HT1080 (cell line): ENCODE results near the gene GRAP. TPM values are rescaled to one million over a fixed set of nuclear protein-coding genes. Genes with fewer than 3 reads are reported as not detected.
A peak's percentile ranks its signal among the peaks of the same experiment; 100 is the strongest.

Source experiments
- DNase-seq: peaks from one replicate; pipeline ENCODE4 v3.0.0-alpha.2; 2015; ENCODE audit warnings: low read depth
- total RNA-seq: library from RNA; depleted of rRNA; stranded (reverse); fragments of >200 nt; shearing (Covaris generic); gene quantifications from 2 replicates; pipeline ENCODE4 v1.2.3, GENCODE V29; 2014

The GRAP gene
- total RNA-seq, 1 experiment from 2014 or later = 0.11 TPM

DNA sequence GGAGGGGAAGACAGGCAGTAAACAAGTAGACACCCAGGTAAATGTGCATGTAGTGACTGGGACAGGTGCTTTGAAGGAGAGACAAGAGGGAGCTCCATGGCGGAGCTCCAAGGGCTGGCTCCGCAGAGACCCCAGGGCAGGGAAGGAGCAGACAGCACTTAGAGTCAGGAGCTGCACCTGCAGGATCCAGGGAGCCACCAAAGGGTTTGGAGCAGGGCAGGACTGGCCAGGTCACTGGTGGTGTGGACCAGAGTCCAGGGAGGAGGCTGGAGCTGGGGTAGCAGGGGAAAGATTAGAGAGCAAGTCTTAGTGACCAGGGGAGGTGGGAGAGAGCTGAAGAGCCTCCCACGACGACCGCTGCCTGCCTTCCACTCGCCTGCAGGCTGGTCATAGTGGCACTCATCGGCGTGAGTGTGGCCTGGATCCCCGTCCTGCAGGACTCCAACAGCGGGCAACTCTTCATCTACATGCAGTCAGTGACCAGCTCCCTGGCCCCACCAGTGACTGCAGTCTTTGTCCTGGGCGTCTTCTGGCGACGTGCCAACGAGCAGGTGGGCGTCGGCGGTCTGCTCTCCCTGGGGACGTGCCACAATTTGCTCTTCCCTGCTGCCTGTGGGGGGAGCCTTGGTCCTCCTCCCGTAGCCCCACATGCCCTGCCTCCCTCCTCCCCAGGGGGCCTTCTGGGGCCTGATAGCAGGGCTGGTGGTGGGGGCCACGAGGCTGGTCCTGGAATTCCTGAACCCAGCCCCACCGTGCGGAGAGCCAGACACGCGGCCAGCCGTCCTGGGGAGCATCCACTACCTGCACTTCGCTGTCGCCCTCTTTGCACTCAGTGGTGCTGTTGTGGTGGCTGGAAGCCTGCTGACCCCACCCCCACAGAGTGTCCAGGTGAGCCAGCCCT, 27.5 kb downstream of the GRAP start:
- no peak for DNase-seq

DNA sequence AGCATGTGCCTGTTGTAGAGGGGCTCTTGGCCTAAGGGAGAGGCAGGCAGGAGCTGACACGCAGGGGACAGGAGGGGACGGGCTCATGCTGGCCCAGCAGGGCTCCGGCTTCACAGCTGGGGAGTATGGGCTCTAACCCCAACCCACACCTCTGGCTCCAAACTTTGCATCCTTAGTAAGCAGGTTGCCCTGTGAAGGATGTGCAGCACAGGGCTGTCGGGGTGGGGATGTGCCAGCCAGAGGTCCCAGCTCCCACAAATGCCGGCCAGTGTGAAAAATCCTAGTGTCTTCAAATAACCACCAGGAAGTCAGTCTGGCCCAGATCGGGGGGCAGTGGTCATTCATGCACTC, 28.2 kb downstream of the GRAP start:
- DNase-seq = no peak

DNA sequence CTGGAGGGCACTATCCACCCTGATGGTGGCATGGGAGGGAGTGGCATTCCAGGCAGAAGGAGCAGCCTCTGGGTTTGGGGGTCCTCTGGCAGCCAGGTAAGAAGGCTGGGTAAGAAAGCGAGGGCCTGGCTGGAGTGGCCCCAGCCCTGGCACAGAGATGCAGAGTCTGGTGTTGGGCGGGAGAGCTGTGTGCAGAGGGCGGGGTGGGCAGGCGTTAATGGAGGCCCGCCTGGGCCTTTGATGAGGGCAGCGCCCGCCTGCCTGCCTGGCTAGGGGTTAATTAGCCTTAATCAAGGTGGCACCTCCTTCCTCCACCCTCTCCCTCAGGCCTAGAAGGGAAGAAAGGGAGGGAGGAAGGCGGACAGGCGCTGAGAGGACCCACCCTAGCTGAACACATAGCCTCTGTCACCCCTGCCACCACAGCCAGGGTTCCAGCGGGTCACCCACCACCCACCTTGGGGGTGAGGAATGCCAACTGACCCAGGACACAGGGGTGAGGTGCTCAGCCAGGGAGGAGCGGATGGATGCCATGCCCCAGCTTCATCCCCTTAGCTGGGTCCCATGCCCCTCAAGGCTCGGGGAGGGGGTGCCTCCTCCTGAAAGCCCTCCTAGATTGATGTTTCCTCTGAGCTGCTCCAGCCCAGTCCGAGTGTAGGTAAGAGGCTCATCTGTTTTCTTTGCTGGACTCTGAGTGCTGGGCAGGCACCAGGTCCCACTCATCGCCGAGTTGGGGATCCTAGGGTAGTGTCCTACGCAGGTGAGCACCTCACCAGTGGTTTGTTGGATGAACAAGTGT, 28.8 kb downstream of the GRAP start:
- DNase-seq = no peak

GRCh38 chr17:19017401-19017800, 29.4 kb downstream of the GRAP start:
- DNase-seq = no peak

GRCh38 chr17:19016881-19017280, 29.9 kb downstream of the GRAP start:
- no peak for DNase-seq

- no peak for DNase-seq
These were observed 30.5 kb downstream of the GRAP start for GRCh38 chr17:19016297-19016696.

DNA sequence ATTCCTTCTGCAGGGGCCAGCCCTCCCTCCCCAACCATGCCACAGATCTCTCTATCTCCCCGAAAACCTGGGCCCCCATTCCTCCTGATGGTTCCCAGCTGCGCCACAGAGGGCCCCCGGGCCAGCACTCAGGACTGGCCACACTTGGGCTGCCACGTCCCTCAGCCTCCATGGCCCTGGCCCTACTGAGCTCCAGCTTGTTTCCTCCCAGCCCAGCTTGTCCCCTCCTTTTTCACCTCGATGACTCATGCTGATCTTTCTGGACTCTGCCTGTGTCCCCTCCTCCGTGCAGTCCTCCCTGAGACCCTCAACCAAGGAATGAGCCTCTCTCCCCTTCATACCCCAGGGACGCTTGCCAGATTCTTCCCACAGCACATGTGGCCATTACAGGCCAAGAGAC, 31.3 kb downstream of the GRAP start:
- no peak for DNase-seq

GRCh38 chr17:19014628-19015215, 32.0 kb downstream of the GRAP start:
- DNase-seq = no peak

GRCh38 chr17:19013806-19014627, 32.7 kb downstream of the GRAP start:
- DNase-seq = no peak

DNA sequence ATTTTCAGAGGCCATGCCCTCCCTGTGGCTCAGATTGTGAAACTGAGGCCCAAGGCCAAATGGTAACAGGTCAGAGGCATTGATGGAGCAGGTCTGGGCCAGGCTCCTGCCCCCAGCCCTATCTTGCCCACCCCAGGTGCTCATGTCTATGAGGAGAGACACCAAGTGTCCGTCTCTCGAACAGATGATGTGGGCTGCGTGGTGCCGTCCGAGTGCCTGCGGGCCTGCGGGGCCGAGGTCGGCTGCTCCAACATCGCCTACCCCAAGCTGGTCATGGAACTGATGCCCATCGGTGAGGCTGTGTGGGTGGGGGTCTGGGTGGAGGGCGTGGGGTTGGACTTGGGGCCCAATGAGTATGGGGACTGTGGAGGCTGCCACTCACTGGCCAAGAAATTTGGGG, 33.5 kb downstream of the GRAP start:
- no peak for DNase-seq

DNA sequence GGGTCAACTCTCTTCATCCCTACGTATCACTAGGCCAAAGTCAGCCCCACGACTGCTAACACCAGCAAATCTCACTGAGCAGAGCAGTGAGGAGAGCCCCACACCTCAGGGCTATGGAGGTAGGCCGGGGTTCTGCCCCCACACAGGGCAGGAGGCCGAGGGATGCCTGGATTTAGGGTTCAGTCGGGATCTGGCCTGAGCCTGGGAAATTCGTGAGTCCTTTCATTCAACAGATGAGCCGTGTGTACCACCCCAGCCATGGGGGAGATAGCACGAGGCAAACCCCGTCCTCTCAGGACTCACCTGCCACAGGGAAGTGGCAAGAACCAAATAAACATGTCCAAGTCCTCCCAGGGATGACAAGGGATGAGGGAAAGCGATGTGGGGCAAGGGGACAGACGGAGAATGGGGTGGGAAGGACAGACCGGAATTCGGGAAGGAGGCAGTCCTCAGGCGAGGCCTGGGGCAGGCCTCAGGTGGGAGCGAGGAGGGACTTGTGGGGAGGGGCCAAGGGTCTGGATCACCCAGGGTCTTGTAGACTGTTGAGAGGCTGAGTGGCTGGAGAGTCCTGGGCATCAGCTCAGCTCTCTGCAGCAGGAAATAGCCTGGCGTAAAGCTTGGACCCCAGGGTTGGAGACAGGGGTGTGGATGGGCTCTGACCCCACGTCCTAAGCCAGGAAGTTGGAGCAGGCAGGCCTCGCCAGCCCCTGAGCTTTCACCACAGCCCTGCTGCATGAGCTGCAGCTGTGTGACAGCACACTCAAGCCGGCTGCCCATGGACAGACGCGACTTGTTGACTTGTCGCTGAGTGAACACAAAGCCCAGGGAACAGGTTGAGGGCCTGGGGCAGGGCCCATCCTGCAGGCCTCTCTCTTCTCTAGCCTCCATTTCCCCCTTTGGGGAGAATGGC, 34.3 kb downstream of the GRAP start:
- DNase-seq = no peak

GRCh38 chr17:19011581-19011980, 35.2 kb downstream of the GRAP start:
- DNase-seq = no peak

DNA sequence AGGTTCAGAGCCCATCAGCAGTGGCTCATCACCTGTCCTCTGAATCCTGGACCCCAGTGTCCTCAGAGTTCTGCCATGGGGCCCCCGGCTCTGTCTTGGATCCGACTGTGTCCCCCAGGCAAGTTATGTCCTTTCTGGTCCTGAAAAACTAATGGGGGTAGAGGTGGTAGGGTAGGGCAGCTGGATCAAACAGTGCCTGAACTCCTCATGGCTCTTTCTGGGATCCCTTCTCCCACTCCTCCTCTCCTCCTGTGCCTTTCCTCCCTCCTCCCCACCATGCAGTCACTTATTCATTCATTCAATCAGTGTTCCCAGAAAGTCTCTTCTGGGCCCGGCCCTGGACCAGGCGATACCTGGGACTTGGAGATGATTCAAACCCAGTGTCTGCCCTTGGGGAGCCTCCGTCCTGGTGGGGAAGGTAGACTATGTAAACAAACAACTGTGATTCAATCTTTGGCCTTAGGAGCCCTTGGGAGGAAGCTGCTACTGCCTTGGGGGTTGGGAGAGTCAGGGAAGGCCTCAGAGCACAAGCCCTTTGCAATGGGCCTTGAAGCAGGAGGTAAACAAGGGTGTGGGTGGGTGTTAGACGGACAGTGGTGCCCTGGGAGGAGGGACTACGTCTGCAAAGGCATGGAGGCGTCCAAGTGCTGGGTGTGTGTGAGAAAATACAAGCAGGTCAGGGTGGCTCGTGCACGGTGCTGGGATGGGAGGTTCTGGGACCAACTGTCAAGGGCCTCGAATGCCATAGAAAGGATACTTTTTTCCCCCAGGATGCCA, 35.8 kb downstream of the GRAP start:
- DNase-seq = no peak

DNA sequence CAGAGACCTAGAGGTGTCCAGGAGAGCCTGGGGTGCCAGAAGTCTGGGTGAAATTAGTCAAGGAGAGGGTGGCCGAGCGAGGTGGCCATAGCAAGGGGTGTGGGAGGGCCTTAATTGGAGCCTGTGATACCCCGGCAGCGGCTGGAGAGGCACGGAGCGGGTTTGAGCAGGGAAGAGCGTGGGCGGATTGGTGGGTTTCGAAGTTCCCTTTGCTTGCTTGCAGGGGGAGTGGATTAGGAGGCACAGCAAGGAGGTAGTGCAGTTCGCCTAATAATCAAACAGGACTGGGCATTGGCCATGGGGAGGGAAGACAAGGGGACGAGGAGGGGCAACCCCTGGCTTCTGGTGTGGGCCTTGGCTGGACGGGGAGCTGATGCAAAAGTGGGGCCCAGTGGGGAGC, 36.8 kb downstream of the GRAP start:
- DNase-seq = no peak

- no peak for DNase-seq
These were observed 40.1 kb downstream of the GRAP start for GRCh38 chr17:19006698-19007097.

GRCh38 chr17:19005789-19006430, 40.8 kb downstream of the GRAP start:
- DNase-seq = no peak

- no peak for DNase-seq
These were observed 41.5 kb downstream of the GRAP start for GRCh38 chr17:19005137-19005773.

DNA sequence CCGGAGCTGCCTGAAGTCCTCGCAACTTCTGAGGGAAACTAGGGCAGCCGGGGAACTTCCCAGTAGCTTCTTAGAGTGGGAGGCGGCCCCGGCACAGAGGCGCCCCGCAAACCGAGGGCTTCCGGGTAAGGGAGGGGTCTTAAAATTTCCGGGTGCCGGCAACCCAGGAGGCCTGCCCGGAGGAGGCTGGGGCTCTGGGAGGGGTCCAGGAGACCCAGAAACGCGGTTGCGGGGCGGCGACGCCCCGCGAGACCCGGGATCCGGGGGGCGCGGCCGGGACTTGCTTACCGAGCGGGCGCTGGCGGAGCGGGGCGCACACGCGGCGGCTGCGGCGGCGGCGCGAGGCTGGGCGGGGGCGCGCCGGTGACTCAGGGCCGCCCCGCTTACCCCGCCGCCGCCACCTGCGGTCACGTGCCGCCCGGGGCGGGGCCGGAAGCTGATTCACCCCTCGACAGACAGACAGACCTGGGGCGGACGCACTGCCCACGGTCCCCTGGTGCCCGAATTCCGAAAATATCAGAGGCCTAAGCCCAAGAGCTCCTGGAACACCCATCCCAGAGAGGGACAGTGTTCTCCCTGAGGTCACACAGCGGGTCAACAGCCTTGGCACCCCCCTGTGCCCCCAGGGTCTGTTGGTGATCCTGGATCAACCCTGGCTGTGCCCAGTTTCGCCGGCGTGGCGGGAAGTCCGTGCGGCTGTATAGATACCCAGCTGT, 42.2 kb downstream of the GRAP start, which contains the start of gene FAM83G:
FAM83G (minus strand) TSS at position 344 of the 716 bp plus-strand sequence. CDS start 723 bp downstream, outside the sequence.
- peak; percentile 82 for DNase-seq
